Stimulated activated CD8-positive, alpha-beta memory T cell treated with anti-CD3 and anti-CD28 coated beads, Interleukin-4, amount 100 ng/mL, for 48 hours (primary cell): Measurements from ENCODE around the gene TARBP1.

Source experiments
- DNase-seq: peaks from one replicate; pipeline ENCODE4 v3.0.0-alpha.2; 2020

TARBP1 gene

DNA sequence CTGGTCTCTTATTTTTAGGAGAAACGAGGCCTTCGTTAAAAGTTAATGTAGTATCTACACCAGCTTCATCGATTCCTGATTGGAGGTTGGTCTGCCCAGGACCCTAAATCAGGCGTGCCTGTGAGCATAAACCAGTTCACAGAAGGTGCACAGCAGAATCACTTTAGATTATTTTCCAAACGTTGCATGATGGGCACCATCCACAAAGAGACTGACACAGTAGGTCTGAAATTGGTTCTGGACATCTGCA lies 256 bp upstream of the TARBP1 start:
- DNase-seq = no peak

DNA sequence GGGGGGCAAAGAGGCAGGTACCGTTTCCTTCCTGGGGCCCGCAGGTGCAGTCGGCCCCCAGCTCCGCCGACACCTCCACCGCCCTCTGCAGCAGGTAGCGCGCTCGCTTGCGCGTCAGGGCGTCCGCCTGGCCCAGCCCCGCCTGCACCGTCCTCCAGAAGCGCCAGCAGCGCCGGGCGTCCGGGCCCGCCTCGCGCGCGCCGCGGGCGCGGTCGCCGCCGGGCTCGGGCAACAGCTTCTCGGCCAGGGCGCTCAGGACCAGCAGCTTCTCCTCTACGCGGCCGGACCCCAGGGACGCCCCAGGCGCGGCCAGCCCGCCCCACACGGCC lies 863 bp downstream of the TARBP1 start:
- peak; percentile 77 for DNase-seq

DNA sequence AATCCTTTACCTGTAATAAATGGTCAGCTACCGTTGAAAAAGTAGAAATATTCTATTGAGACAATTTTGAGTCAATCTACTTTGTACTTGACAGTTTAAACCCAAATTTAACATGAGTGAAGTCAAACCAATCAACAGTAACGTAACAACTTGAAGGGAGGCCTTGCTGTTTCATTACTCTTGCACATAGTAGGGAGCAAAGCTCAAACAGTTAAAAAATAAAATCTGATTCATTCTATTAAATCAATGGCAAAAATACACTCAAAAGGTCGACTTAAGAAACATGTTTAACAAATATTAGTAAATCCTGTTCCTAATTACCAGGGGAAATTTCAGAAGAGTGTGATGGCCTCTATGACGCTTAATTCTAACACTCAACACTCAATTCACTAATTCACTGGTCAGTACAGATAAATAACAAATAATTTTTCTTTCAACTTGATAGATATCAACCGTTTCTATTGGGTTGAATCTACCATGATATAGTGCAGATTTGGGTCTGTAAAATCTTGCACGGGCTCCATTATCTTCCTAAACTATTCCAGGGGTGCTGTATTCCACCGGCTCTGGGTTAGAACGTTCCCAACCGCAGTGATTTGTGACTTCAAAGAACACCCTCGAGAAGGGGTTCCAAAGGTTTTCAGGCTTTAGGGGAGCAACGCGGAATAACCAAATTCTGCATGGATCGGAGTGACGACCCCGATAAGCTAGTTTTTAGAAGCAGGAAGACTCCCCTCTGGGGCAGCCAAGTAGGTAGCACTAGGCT lies 1.4 kb downstream of the TARBP1 start:
- no peak for DNase-seq

GRCh38 chr1:234476172-234476571 lies 2.8 kb downstream of the TARBP1 start:
- DNase-seq = no peak

DNA sequence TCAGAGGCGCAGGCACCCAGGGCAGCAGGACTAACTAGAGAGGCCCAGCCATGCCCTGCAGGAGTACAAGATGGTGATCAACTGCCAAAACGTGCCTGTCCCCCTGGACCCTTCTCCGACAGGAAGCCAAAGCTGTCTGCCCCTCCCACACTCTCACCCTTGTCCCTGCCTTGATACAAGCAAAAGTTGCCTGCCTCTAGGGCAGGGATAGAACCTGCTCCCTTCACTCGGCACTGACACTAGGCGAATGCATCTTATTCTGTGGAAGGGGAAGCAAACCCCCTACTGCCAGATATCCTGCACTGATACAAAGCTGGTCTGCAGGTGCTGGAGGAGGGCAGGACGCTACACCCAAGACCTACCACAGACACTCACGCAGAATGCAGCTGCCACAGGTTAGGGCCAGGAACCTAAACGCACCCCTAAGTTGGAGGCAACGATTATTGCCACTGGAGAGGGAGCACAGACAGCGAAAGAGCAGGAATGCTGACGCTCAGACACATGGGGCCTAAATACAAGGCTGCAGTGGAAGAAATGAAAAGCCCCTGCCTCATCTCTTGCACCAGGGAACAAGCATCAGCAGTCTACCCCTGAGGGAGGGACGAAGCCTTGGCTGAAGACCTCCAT lies 3.7 kb downstream of the TARBP1 start:
- DNase-seq = no peak

- no peak for DNase-seq
These were observed 4.6 kb downstream of the TARBP1 start for GRCh38 chr1:234474375-234474774.

DNA sequence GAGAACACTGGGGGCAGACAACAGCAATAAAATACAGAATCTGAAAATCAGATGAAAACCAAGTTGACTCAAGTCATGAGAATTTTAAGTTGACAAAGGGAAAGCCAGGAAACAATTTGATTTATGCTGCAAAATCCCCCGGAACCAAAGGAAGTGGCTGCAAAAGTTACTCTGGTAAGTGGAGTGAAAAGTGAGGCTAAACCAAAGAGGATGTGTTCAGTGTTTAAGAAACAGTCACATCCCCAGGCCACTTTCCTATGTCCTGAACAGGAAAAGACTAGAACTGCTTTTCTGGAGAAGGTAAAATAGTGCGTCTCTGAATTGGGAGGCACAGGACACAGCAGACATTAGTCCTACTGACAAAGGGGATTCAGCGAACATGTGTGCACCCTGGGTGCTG lies 5.9 kb downstream of the TARBP1 start:
- no peak for DNase-seq

DNA sequence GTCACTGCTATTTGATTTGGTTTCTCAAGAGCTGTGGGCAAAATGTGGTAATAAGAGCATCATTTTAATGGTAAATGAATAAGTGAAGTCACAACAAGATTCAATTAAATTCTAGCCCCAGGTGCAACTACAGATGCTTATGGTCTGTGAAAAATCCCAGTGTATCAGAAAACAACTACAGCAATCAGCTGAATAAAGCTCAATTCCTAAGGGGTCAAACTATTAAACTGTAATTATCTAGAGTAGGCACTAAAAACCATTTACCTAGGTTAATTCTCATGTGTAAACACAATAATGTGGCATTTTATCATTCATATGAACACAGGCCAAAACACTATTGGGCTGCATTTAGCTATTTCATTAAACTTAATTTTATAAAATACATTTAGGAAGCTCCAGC lies 9.6 kb downstream of the TARBP1 start:
- DNase-seq = no peak

- no peak for DNase-seq
These were observed 10.4 kb downstream of the TARBP1 start for GRCh38 chr1:234468580-234468979.

DNA sequence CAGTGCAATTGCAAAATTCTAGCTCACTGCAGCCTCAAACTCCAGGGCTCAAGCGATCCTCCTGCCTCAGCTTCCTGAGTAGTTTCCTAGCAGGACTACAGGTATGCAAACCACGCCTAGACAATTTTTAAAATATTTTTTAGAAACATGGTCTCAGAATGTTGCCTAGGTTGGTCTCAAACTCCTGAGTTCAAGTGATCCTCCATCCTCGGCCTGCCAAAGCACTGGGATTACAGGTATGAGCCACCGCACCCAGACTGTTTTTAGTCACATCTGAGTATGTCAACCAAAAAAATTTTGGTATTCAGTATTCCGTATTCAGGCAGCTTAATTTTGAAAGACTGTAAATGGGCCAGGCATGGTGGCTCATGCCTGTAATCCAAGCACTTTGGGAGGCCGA lies 11.2 kb downstream of the TARBP1 start:
- DNase-seq = no peak

- DNase-seq = no peak
These were observed 12.0 kb downstream of the TARBP1 start for GRCh38 chr1:234466945-234467344.

GRCh38 chr1:234463749-234464148 lies 15.2 kb downstream of the TARBP1 start:
- DNase-seq = no peak

DNA sequence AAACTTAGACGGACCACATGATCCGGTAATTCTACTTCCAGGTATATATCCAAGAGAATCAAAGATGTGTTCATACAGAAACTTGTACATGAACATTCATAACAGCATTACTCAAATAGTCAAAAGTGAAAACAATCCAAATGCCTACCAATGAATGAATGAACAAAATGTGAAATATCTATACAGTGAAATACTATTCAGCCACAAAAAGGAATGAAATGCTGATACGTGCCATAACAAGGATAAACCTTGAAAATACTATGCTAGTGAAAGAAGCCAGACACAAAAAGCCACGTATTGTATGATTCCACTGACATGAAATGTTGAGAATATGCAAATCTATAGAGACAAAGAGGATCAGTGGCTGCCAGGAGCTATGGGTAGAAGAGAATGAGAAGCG lies 18.3 kb downstream of the TARBP1 start:
- DNase-seq = no peak

DNA sequence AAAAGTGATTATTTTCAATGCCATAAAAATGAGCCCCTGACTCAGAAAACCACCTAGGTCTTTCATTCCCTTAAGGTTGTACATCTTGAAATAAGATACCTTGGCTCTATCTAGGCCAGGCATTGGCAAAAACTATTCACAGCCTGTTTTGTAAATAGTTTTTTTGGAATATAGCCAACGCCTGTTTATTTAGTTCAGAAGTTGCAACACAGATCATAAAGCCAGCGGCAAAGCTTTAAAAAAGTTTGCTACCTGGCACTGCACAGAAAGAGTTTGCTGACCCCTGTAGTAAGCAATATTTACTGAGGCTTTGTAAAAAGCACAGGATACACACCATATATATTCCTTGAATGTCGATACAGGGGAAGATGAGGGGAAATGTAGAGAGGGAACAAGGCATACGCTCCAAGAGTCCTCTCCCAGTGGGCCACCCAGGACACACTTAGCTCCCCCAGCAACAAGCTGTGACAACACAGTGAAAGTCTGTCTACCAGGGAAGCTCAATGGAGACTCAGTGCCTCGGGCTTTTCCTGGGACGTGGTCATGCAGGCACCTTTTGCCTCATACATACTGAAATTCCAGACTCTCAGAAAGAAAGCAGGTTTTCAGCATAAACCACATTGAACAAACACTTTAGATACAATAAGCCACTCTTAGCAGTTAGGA lies 20.5 kb downstream of the TARBP1 start:
- no peak for DNase-seq

- no peak for DNase-seq
These were observed 24.1 kb downstream of the TARBP1 start for GRCh38 chr1:234454926-234455325.

DNA sequence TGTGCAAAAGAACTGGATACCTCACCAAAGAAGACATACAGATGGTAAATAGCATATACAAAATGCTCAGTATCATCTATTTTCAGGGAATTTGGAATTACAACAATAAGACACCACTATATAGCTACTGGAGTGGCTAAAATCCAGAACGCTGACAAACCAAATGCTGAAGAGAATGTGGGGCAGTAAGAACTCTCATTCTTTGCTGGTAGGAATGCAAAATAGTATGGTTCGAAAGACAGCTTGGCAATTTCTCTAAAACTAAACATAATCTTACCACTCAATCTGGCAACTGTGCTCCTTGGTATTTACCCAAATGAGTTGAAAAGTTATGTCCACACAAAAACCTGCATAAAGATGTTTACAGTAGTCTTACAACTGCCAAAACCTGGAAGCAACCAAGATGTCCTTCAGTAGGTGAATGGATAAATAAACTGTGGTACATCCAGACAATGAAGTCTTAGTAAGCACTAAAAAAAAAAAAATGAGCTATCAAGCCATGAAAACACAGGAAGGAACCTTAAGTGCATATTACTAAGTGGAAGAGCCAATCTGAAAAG lies 26.5 kb downstream of the TARBP1 start:
- DNase-seq = no peak

- DNase-seq = no peak
These were observed 38.6 kb downstream of the TARBP1 start for GRCh38 chr1:234440348-234440747.

DNA sequence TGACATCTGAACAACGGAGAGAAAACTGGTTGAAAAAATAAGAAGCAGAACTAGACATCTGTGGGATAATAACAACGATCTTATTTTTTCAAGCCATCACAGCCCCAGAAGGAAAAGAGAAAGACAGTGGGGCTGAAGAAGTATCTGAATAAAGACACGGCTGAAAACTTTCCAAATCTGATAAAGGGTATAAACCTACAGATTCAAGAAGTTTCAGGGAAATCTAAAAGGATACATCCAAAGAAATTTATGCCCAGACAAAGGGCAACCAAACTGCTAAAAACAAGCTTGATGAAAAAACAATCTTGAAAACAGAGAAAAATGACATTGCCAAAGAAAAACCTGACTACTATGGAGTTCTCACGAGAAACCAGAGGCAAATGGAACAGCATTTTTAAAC lies 40.4 kb downstream of the TARBP1 start:
- no peak for DNase-seq

- no peak for DNase-seq
These were observed 41.4 kb downstream of the TARBP1 start for GRCh38 chr1:234437423-234438171.

DNA sequence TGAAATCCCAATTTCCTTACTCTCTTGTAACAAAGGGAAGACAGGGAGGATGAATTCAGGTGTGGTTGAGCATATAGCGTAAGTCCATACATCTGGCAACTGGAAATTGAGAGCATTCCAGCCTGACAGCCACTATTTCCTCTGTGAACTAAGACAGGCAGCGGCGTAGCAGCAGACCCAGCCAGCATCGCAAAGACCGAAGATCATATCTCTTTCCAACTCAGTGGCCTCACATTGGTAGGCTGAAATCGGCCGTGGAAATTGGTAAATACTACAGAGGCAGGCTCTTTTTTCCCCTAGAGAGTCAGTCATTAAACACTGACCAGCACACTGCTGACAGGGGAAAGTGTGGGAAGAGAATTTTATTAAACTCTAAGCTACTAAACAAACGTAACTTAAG lies 43.4 kb downstream of the TARBP1 start:
- DNase-seq = no peak

- DNase-seq = no peak
These were observed 44.3 kb downstream of the TARBP1 start for GRCh38 chr1:234434706-234435105.

DNA sequence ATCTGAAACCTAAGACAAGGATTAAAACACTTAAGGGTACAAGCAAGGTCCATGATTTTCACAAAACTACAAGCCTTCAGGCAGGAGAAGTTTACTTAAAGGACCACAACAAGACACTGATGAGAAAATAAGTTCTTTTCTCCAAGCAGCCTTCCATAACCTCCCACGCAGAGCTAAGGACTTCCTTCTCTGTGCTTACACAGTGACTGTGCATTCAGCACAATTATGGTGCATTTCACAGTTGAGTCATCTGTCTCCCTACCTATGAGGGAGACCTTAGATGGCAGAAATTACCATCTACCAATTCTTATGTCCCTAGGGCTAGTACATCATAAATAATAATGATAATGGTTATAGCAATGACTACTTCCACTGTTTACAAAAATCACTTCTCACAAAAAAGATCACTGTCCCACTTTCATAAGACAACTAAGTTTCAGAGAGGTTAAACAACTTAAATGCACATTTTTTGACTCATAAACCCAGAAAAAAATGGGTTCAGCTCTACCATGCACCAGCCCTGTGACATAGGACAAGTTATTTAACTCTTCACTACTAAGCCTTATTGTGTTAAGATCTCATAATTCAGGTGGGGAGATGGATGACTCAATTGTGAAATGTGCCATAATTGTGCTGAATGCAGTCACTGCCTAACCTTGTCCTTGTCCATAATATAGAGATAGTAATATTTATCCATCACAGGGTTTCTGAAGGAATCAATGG lies 45.3 kb downstream of the TARBP1 start:
- no peak for DNase-seq

- no peak for DNase-seq
These were observed 47.7 kb downstream of the TARBP1 start for GRCh38 chr1:234431255-234431654.
